ENCODE results near the gene SLC2A9. TPM values are rescaled to one million over a fixed set of nuclear protein-coding genes. Genes with fewer than 3 reads are reported as not detected.

Gene SLC2A9
- total RNA-seq, 2 experiments from 2014 or later, result not detected

DNA sequence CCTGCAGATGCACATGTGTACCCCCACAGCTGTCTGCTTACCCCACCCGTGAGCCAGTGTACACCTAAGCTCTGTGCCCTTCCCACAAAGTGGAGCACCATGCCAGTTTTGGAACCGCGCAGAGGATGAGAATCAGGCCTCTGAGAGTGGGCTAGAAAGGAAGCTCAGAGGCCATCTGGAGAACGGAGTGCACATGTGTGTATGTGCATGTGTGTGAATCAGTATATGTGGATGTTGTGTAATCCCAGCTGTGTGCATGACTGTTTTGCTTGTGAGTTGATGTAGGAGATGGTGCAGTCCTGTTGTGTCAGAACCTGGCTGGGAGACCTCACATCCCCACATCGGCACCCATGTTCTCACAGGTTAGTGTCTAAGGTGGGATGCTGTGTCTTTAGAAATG lies 146.9 kb downstream of the SLC2A9 start:
- no peaks in the 10 kb centered on the region for H3K79me2 ChIP-seq (ENCODE audit: insufficient read depth, low read depth, low read length)
- intact Hi-C loops (cut with micrococcal nuclease; ENCODE audit: unreplicated experiment), result no loop called here
- no peak for TF ChIP-seq EZH2phosphoT487 (IDR thresholded peaks at IDR 0.05; ENCODE audit: borderline replicate concordance, low read depth, low read length)
- TF ChIP-seq, protein P1, sequence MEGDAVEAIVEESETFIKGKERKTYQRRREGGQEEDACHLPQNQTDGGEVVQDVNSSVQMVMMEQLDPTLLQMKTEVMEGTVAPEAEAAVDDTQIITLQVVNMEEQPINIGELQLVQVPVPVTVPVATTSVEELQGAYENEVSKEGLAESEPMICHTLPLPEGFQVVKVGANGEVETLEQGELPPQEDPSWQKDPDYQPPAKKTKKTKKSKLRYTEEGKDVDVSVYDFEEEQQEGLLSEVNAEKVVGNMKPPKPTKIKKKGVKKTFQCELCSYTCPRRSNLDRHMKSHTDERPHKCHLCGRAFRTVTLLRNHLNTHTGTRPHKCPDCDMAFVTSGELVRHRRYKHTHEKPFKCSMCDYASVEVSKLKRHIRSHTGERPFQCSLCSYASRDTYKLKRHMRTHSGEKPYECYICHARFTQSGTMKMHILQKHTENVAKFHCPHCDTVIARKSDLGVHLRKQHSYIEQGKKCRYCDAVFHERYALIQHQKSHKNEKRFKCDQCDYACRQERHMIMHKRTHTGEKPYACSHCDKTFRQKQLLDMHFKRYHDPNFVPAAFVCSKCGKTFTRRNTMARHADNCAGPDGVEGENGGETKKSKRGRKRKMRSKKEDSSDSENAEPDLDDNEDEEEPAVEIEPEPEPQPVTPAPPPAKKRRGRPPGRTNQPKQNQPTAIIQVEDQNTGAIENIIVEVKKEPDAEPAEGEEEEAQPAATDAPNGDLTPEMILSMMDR (conservative IDR thresholded peaks at IDR 0.05; ENCODE audit: low read length), result no peak
- H3K27ac ChIP-seq (ENCODE audit: low read depth, low read length, poor library complexity, severe bottlenecking), result no peak overlapping the region
- ChIA-PET POLR2A (no interaction called here), CTCF (ENCODE audit: unreplicated experiment) (interaction anchor here (0.6 kb wide), 1 partner anchor 13 kb away, joined by 11 read pairs; no protein-coding TSS in a partner anchor)
- no peaks in the 10 kb centered on the region for H3K9me3 ChIP-seq (ENCODE audit: low read length)
- BruUV-seq (replicated peaks), result no TSS peak
- no peaks in the 10 kb centered on the region for H4K20me1 ChIP-seq (ENCODE audit: insufficient read depth, low read length)
- H3K9me2 ChIP-seq (ENCODE audit: insufficient read depth, low read length), result no peaks in the 10 kb centered on the region
- H3K4me2 ChIP-seq (ENCODE audit: low read length), result no peak overlapping the region
- DNase-seq (ENCODE audit: low spot score), result no peak
- H3K4me1 ChIP-seq (ENCODE audit: insufficient read depth, low read length, poor library complexity, severe bottlenecking), result no peaks in the 10 kb centered on the region
- no peak overlapping the region for H3K4me3 ChIP-seq (ENCODE audit: low read depth, low read length, poor library complexity, severe bottlenecking)
- no peak overlapping the region for H2AFZ ChIP-seq (ENCODE audit: low read length)
- no peaks in the 10 kb centered on the region for H3K36me3 ChIP-seq (ENCODE audit: insufficient read depth, low read length)

DNA sequence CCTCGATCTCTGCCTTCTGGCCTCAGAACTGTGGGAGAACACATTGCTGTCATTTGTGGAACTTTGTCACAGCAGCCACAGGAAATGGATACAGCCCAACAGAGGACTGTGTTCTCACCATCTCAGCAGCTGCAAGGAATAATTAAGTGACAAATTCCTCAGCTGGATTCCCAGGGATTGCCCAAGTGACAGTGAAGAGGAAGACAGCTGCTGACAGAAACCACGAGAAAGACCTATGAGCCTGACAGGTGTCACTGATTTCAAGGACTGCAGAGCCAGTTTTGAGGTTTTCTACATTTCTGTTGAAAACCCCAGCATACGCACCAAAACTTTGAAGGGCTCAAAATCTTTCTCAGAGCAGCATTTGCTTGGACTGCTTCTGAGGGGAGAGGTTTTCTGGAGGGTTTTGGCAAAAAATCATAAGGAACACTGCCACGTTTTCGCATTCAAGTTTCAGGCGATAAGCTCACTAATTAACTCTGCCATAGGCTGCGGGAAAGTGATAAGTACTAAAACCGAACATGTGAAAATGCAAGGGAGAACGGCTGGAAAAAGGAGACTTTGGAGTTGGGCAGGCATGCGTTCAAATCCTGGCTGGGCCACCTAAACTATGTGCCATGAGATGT lies 151.0 kb downstream of the SLC2A9 start:
- TF ChIP-seq EZH2phosphoT487 (IDR thresholded peaks at IDR 0.05; ENCODE audit: borderline replicate concordance, low read depth, low read length), result no peak
- TF ChIP-seq, protein P1 (conservative IDR thresholded peaks at IDR 0.05; ENCODE audit: low read length), result no peak
- POLR2A ChIA-PET, result interaction anchor here (0.6 kb wide), 1 partner anchor 68 kb away, joined by 4 read pairs; no protein-coding TSS in a partner anchor
- BruUV-seq (replicated peaks), result no TSS peak

DNA sequence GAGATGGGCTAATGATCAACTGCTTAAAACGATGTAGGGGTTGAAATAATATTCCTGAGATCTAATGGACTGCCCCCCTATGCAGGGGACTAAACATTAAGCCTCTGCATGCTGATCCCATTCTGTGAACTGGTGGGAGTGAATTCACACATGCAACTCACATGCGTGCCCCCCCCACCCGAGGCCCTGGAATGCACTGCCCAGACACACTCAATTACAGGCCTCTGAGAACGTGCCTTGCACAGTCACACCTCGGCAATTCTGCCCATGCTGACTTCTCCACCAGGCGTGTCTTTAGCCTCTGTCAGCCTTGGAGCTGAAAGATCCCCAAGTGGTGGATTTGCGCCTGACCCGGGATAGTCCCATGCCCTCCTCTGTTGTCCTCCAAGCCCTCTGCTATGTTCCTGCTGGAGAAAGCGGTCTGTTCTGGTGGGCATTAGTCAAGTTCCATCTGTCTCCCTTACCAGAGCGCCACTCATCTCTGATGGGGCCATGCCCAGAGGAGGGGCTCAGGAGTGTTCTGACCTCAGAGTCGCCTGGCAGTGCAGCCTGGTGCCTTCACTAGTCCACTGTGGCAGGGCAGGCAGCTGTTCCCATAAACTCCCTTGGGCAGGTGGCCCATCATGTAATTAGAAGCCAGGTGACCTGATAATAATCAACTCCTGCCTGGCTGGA lies 153.4 kb downstream of the SLC2A9 start:
- ChIA-PET CTCF (ENCODE audit: unreplicated experiment) (no interaction called here), POLR2A (interaction anchor here (0.6 kb wide), 1 partner anchor 15 kb away, joined by 3 read pairs; no protein-coding TSS in a partner anchor)

More for the DNA sequence above, 151.0 kb downstream of the SLC2A9 start:
- Histone ChIP-seq H3K4me2 (ENCODE audit: low read length) (no peak overlapping the region), H3K36me3 (ENCODE audit: insufficient read depth, low read length) (no peaks in the 10 kb centered on the region), H4K20me1 (ENCODE audit: insufficient read depth, low read length) (no peaks in the 10 kb centered on the region), H3K4me1 (ENCODE audit: insufficient read depth, low read length, poor library complexity, severe bottlenecking) (no peaks in the 10 kb centered on the region), H3K27ac (ENCODE audit: low read depth, low read length, poor library complexity, severe bottlenecking) (no peak overlapping the region), H3K9me2 (ENCODE audit: insufficient read depth, low read length) (no peaks in the 10 kb centered on the region), H3K4me3 (ENCODE audit: low read depth, low read length, poor library complexity, severe bottlenecking) (no peak overlapping the region), H3K9me3 (ENCODE audit: low read length) (no peaks in the 10 kb centered on the region), H3K79me2 (ENCODE audit: insufficient read depth, low read depth, low read length) (no peaks in the 10 kb centered on the region), H2AFZ (ENCODE audit: low read length) (no peak overlapping the region)
- intact Hi-C loops (cut with micrococcal nuclease; ENCODE audit: unreplicated experiment), result no loop called here
- CTCF ChIA-PET (ENCODE audit: unreplicated experiment), result no interaction called here
- DNase-seq (ENCODE audit: low spot score), result no peak

More for the DNA sequence above, 153.4 kb downstream of the SLC2A9 start:
- H3K4me1 ChIP-seq (ENCODE audit: insufficient read depth, low read length, poor library complexity, severe bottlenecking), result no peaks in the 10 kb centered on the region
- TF ChIP-seq EZH2phosphoT487 (IDR thresholded peaks at IDR 0.05; ENCODE audit: borderline replicate concordance, low read depth, low read length), result no peak
- TF ChIP-seq, protein P1 (conservative IDR thresholded peaks at IDR 0.05; ENCODE audit: low read length), result no peak
- H3K9me2 ChIP-seq (ENCODE audit: insufficient read depth, low read length), result no peaks in the 10 kb centered on the region
- H3K9me3 ChIP-seq (ENCODE audit: low read length), result no peaks in the 10 kb centered on the region
- intact Hi-C loops (cut with micrococcal nuclease; ENCODE audit: unreplicated experiment), result no loop called here
- no TSS peak for BruUV-seq (replicated peaks)
- no peak for DNase-seq (ENCODE audit: low spot score)
- H3K4me3 ChIP-seq (ENCODE audit: low read depth, low read length, poor library complexity, severe bottlenecking), result no peak overlapping the region
- no peaks in the 10 kb centered on the region for H3K36me3 ChIP-seq (ENCODE audit: insufficient read depth, low read length)
- no peak overlapping the region for H2AFZ ChIP-seq (ENCODE audit: low read length)
- H3K4me2 ChIP-seq (ENCODE audit: low read length), result no peak overlapping the region
- no peak overlapping the region for H3K27ac ChIP-seq (ENCODE audit: low read depth, low read length, poor library complexity, severe bottlenecking)
- no peaks in the 10 kb centered on the region for H3K79me2 ChIP-seq (ENCODE audit: insufficient read depth, low read depth, low read length)
- no peaks in the 10 kb centered on the region for H4K20me1 ChIP-seq (ENCODE audit: insufficient read depth, low read length)

Measured in OCI-LY7 (cell line).